Gastrocnemius medialis (tissue), 4 donors: ENCODE results near the gene PLD2.

Source experiments
- CTCF ChIP-seq, 5 experiments: fragments of 450-650 bp in 3 of 5; fragments of 200-600 bp in 2 of 5; sonication (generic) in 2 of 5; IDR thresholded peaks in 4 of 5; conservative IDR thresholded peaks in 1 of 5; 1 replicate in 4 of 5; 2 replicates in 1 of 5; pipeline ENCODE4 v1.5.1; 2016 to 2019; ENCODE audit warnings: antibody characterized with exemption in 5 of 5, mild to moderate bottlenecking in 3 of 5, moderate library complexity in 3 of 5
- POLR2A ChIP-seq, 2 donors: fragments of 450-650 bp; IDR thresholded peaks; one replicate each; pipeline ENCODE4 v1.6.1; 2017; ENCODE audit warnings: antibody characterized with exemption in 2 of 2, mild to moderate bottlenecking in 2 of 2, moderate library complexity in 2 of 2

- no peak for TF ChIP-seq CTCF (IDR thresholded peaks at IDR 0.05 in 4 of 5, conservative IDR thresholded peaks at IDR 0.05 in 1 of 5)
- no peak for TF ChIP-seq POLR2A (IDR thresholded peaks at IDR 0.05)
Observed at GRCh38 chr17:4833941-4834680, 27.2 kb downstream of the PLD2 start.
